Measurements from ENCODE around the gene ELP2.

ELP2 gene

GRCh38 chr18:36124841-36125240 is 4.9 kb upstream of the ELP2 start:
- no peak for DNase-seq (ENCODE audit: low spot score)
- no peak for TF ChIP-seq CTCF (IDR thresholded peaks at IDR 0.05; ENCODE audit: extremely low read depth, missing control alignments)

DNA sequence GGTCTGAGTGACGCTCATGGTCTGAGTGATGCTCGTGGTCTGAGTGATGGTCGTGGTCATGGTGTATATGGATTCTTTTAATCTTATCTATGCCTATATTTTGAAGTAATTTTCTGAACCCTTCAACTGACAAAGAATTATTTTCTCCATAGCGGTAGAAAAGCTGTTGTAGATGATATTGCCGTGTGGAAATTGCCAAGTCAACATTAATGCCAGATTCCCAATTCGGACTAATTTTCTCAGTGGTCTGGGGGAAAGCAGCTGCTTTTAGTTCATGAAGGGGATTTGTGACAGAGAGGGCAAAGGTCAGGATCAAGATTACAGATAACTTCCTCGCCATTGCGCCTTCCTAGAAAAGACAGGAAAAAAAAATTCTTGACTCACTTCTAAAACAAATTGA is 3.0 kb upstream of the ELP2 start:
- DNase-seq (ENCODE audit: low spot score) = no peak
- TF ChIP-seq CTCF (IDR thresholded peaks at IDR 0.05; ENCODE audit: extremely low read depth, missing control alignments) = no peak

GRCh38 chr18:36127836-36128529 is 1.7 kb upstream of the ELP2 start:
- no peak for TF ChIP-seq CTCF (IDR thresholded peaks at IDR 0.05; ENCODE audit: extremely low read depth, missing control alignments)
- peak; percentile 5 for DNase-seq (ENCODE audit: low spot score)

- DNase-seq (ENCODE audit: low spot score) = peak; percentile 27
- no peak for TF ChIP-seq CTCF (IDR thresholded peaks at IDR 0.05; ENCODE audit: extremely low read depth, missing control alignments)
These were observed 1.2 kb upstream of the ELP2 start for GRCh38 chr18:36128530-36128870.

GRCh38 chr18:36128907-36129299 is 796 bp upstream of the ELP2 start:
- DNase-seq (ENCODE audit: low spot score) = no peak
- no peak for TF ChIP-seq CTCF (IDR thresholded peaks at IDR 0.05; ENCODE audit: extremely low read depth, missing control alignments)

- TF ChIP-seq CTCF (IDR thresholded peaks at IDR 0.05; ENCODE audit: extremely low read depth, missing control alignments) = no peak
- DNase-seq (ENCODE audit: low spot score) = peak; percentile 37
These were observed 536 bp downstream of the ELP2 start for GRCh38 chr18:36130039-36130831.

DNA sequence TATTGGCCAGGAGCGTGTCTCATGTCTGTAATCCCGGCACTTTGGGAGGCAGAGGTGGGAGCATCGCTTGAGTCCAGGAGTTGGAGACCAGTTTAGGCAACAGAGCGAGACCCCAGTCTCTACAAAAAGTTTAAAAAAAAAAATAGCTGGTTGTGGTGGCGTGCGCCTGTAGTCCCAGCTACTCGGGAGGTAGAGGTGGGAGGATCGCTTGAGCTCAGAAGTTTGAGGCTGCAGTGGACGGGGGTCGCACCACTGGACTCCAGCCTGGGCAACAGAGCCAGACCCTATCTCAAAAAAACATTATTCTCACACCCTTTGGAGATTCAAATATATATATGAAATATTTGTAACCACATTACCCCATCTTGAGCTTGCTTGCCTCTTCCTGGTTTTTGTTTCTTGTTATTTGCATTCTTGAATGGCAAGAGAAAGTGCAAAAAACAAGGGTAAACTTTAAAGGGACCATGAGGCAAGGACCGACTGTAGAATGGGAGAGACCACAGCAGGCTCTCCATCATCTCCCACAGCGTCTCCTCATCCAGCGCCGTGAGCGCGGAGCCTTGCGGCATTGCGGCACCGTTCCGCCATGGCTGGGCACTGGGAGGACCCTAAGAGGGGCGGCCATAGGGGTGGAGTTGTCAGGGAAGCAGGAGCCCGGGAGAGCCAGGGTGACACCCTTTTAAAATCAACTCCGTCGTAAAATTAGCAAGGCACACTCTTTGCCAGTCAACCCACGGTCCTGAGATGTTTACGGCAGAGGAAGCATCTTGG is 1.4 kb downstream of the ELP2 start:
- no peak for TF ChIP-seq CTCF (IDR thresholded peaks at IDR 0.05; ENCODE audit: extremely low read depth, missing control alignments)
- DNase-seq (ENCODE audit: low spot score) = no peak
